ENCODE data around the gene TTC21A. TPM values are rescaled to one million over a fixed set of nuclear protein-coding genes. Genes with fewer than 3 reads are reported as not detected.

Gene TTC21A
- total and polyA plus RNA-seq, 7 donors: 0.52 to 1.2 (median 0.92) TPM

- H3K36me3 ChIP-seq (ENCODE audit: insufficient read depth in 1 of 2, low read depth in 1 of 2): peaks cover 0 to 5% of the 10 kb centered on the region in 2 donors
- no peak for TF ChIP-seq CTCF (IDR thresholded peaks at IDR 0.05)
- H3K27ac ChIP-seq: peak overlapping the region; percentile 85
- peaks cover 13% of the 10 kb centered on the region for H3K4me1 ChIP-seq
- peak in 1 of 4 donors; percentile 10 for ATAC-seq
- H3K27me3 ChIP-seq (ENCODE audit: insufficient read depth in 3 of 3, low read length in 2 of 3): no peaks in the 10 kb centered on the region
- H3K9me3 ChIP-seq: no peaks in the 10 kb centered on the region
- peak overlapping the region; percentile 70 for H3K4me3 ChIP-seq
- WGBS, 3 donors: 32 to 36% (median 35%) methylated on average over 4 of the region's 4 CpGs
- intact Hi-C loops (cut with DNase I): no loop called here
- no peak for DNase-seq
Measured at GRCh38 chr3:39178553-39178952, 71.1 kb downstream of the TTC21A start.

GRCh38 chr3:39180183-39180545 is 72.7 kb downstream of the TTC21A start:
- peak overlapping the region; percentile 54 for H3K4me3 ChIP-seq
- 58 to 67% (median 59%) methylated on average over 3 of the region's 3 CpGs for WGBS, 3 donors
- H3K4me1 ChIP-seq: peaks cover 17% of the 10 kb centered on the region

DNA sequence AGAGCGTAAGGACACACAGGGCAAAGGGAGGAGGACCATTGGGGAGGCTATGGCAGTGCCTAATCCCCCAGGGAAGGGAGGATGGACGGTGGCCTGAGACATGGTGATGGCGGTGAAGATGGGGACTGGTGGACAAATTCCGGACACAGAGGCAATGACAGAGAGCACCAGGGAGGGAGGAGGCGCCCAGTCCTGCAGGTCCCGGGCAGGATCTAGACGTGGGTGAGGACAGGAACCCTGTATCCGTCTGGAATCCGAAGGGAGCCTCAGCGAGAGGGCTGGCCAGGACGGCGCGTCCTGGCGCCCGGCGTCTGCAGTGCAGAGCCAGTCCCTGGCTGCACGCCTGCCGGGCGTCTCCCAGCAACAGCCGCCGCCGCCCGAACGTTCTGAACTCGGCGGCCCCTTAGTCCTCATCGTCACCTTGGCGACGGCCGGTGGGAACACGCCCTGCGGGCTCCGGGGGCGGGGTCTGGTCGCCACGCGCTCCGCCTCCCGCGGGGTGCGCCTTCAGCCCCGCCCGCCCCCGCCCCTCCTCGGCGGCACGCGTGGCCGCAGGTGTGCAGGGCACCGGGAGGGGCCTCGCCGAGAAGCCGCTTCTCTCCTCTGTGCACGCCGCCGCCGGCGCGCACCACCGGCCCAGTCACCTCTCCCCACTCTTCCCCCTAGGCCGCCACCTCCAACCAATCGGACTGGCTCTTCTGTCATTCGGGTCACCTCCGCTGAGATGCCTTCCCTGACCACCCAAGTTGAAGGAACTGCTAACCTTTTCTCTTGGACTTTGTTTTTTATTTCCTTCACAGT is 73.3 kb downstream of the TTC21A start:
- peak; percentile 95 to 97 for DNase-seq
- no peaks in the 10 kb centered on the region for H3K27me3 ChIP-seq (ENCODE audit: insufficient read depth in 3 of 3, low read length in 2 of 3)
- H3K9me3 ChIP-seq: no peaks in the 10 kb centered on the region
- H3K4me3 ChIP-seq: peak overlapping the region; percentile 54
- H3K36me3 ChIP-seq (ENCODE audit: insufficient read depth in 1 of 2, low read depth in 1 of 2): peaks cover 0 to 27% of the 10 kb centered on the region in 2 donors
- H3K4me1 ChIP-seq: peaks cover 18% of the 10 kb centered on the region
- H3K27ac ChIP-seq: peak overlapping the region; percentile 83
- 2 to 5% (median 4%) methylated on average over 29 to 64 of the region's 64 CpGs for WGBS, 3 donors
- intact Hi-C loops (cut with DNase I): loop anchor here (5.0 kb wide), 1 partner anchor 73 kb away; the partner anchor contains the start of genes GORASP1 (in 2 of the 2) and TTC21A (in 2 of the 2)
- TF ChIP-seq CTCF (IDR thresholded peaks at IDR 0.05): peak; percentile 33
- peak; percentile 76 to 83 (median 82) for ATAC-seq

More at GRCh38 chr3:39180183-39180545, 72.7 kb downstream of the TTC21A start:
- Histone ChIP-seq H3K36me3 (ENCODE audit: insufficient read depth in 1 of 2, low read depth in 1 of 2) (peaks cover 0 to 21% of the 10 kb centered on the region in 2 donors), H3K9me3 (no peaks in the 10 kb centered on the region), H3K27me3 (ENCODE audit: insufficient read depth in 3 of 3, low read length in 2 of 3) (no peaks in the 10 kb centered on the region), H3K27ac (peak overlapping the region; percentile 83)
- ATAC-seq: no peak
- TF ChIP-seq CTCF (IDR thresholded peaks at IDR 0.05): no peak
- intact Hi-C loops (cut with DNase I): loop anchor here (5.0 kb wide), 1 partner anchor 73 kb away; the partner anchor contains the start of genes GORASP1 (in 2 of the 2) and TTC21A (in 2 of the 2)
- DNase-seq: no peak

DNA sequence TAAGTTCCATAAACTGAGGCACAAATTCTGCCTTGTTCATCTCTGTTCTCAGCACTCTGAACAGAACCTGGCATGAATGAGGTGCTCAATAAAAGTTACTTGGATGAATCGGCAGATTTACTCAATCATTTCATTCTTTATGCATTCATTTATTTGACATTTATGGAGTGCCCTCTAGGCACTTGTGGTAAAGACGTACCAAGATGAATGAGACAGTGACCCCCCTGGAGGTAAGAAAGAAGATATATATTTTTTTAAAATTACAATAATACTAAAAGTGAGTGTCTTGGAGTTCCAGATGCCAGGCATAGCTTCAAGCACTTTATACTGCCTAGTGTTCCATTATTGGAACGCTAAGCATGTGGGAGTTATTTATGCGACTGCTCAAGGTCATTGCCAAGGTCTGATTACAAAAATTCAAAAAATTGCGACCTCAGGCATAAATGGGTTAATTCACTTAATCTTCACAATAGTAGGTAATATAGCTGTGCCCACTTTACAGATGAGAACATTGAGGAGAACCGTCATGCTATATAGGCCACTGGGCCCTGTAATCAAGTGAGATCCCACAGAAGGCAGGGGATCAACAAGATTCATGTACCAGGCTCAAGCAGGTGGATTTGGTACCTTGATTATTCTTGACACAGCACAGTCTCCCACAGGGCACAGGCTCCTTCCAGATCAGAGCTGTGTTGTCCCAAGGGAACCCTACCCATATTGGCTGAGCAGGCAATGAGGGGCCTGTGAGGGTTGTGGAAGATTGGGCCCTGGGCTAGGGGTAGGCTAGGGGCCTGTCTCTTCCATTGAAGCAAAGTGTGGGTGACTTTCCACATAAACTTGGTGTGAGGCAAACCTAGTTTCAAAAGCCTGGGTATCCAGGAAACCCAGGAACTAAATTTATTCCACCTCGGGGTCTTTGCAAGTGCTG is 74.2 kb downstream of the TTC21A start:
- Histone ChIP-seq H3K36me3 (ENCODE audit: insufficient read depth in 1 of 2, low read depth in 1 of 2) (peaks cover 0 to 36% of the 10 kb centered on the region in 2 donors), H3K27ac (peak overlapping the region; percentile 83), H3K4me3 (peak overlapping the region; percentile 54), H3K4me1 (peaks cover 26% of the 10 kb centered on the region), H3K27me3 (ENCODE audit: insufficient read depth in 3 of 3, low read length in 2 of 3) (no peaks in the 10 kb centered on the region), H3K9me3 (no peaks in the 10 kb centered on the region)
- DNase-seq (no peak), ATAC-seq (peak in 3 of 4 donors; percentile 0 to 7 (median 0))
- intact Hi-C loops (cut with DNase I): loop anchor here (5.0 kb wide), 1 partner anchor 74 kb away; the partner anchor contains the start of genes GORASP1 (in 2 of the 2) and TTC21A (in 2 of the 2)
- WGBS, 3 donors: 58 to 73% (median 67%) methylated on average over 7 of the region's 7 CpGs
- no peak for TF ChIP-seq CTCF (IDR thresholded peaks at IDR 0.05)

Data from psoas muscle (tissue), 8 donors.